HAP-1 (cell line): ENCODE results near the gene LARP1B.
"Not testable (repeated sequence)": the region's sequence is repeated elsewhere in the genome, so short reads cannot be mapped to it uniquely, and the experiment has no call there.

Source experiments
- DNase-seq, 2 experiments: peaks; one replicate each; pipeline ENCODE4 v3.0.0-alpha.2; 2016 to 2020; ENCODE audit warnings: low spot score in 2 of 2
- H3K27me3 ChIP-seq: fragments of 250-450 bp; sonication (Bioruptor Pico); 2 replicates; pipeline ENCODE4 v1.5.1; 2020; ENCODE audit warnings: low read depth, mild to moderate bottlenecking, moderate library complexity
- H3K36me3 ChIP-seq: fragments of 250-450 bp; sonication (Bioruptor Pico); replicated peaks from 2 replicates; pipeline ENCODE4 v1.5.1; 2020; ENCODE audit warnings: mild to moderate bottlenecking
- H3K4me1 ChIP-seq: fragments of 250-450 bp; sonication (Bioruptor Pico); 2 replicates; pipeline ENCODE4 v1.5.1; 2020; ENCODE audit warnings: mild to moderate bottlenecking
- H3K4me3 ChIP-seq: fragments of 250-450 bp; sonication (Bioruptor Pico); 2 replicates; pipeline ENCODE4 v1.5.1; 2020; ENCODE audit warnings: mild to moderate bottlenecking, moderate library complexity
- H3K9me3 ChIP-seq: fragments of 250-450 bp; sonication (Bioruptor Pico); 2 replicates; pipeline ENCODE4 v1.5.1; 2020; ENCODE audit warnings: mild to moderate bottlenecking, moderate library complexity
- in situ Hi-C: fragments of 300-500 bp; cut with MboI; formaldehyde crosslinking; loops from 3 replicates; pipeline ENCODE4 v1.14.3; 2020; ENCODE audit warnings: low sequenced_read_pairs, inconsistent platforms, mixed read lengths

The LARP1B gene

DNA sequence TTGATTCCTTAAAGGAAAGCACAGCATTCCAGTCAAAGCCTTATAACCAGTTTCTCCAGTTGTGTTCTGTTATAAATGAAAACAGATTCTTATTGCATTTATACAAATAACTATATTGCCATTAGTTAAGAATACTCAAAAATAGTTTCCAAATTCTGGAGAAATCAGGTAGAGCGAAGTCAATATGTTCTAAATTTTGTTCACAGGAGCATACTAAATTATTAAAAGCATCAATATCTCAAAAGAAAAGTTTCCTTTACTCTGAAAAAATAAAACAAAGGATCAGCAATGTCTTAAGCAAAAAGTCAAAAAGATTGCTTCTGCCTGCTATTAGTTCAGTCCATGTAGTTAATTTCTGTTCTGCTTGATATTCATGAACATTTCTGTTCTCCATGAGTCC is 186.8 kb downstream of the LARP1B start:
- in situ Hi-C loops = no loop called here
- H3K36me3 ChIP-seq = no peaks in the 10 kb centered on the region
- H3K4me1 ChIP-seq = no peaks in the 10 kb centered on the region
- H3K27me3 ChIP-seq = no peaks in the 10 kb centered on the region
- H3K4me3 ChIP-seq = no peak overlapping the region
- no peak for DNase-seq
- H3K9me3 ChIP-seq = no peaks in the 10 kb centered on the region

DNA sequence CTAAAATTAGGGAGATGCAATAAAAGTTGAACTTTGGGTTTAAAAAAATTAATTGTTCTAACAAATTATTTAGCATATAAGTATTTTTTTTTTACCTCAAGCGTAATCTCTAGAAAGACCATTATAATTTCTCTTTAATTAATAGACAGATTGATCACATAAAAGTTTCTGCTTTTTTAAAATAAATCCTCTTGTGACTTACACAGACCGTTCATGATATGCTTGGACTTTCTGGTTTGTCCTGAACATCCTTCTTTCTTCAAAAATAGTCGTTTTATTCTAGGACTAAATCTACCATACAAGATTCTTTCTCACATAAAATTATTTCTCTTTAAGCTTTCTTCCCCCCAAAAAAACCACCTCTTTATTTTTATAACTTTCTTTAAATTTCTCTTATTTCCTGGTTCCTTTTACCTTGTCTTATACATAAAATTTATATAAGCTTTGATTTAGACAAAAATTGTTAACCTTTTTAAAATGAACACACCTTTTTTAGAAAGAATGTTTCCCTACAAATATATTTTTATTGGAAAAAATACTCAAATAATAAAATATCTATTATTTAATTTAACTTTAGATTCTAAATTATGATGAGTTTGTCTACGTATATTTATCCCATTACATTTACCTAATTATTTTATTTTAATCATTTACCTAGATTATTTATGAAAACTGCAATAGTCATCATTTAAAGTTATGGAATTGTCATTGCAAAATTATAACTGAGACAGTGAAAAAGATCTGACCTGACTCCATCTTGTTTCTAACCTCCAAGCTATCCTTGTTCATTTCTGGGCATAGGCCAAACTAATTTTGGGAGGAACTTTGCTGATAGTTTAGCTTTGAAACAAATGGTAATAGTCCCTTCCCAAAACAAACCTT is 188.9 kb downstream of the LARP1B start:
- no peaks in the 10 kb centered on the region for H3K27me3 ChIP-seq
- in situ Hi-C loops = no loop called here
- no peaks in the 10 kb centered on the region for H3K36me3 ChIP-seq
- H3K9me3 ChIP-seq = no peaks in the 10 kb centered on the region
- DNase-seq = no peak
- H3K4me3 ChIP-seq = no peak overlapping the region
- no peaks in the 10 kb centered on the region for H3K4me1 ChIP-seq

DNA sequence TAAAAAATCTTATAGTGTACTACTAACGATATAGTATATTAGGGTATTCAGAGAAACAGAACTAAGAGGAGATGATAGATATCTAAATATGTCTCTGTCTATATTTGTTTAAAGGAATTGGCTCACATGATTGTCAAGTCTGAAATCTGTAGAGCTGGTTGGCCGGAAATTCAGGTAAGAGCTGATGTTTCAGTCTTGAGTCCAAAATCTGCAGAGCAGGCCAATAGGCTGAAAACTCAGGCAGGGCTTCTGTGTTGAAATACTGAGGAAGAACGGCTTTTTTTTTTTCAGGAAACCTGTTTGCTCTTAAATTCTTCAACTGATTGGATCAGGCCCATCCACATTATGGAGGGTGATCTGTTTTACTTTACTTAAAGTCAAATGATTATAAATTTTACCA is 194.8 kb downstream of the LARP1B start:
- Histone ChIP-seq H3K36me3 (no peaks in the 10 kb centered on the region), H3K27me3 (no peaks in the 10 kb centered on the region), H3K4me3 (no peak overlapping the region), H3K4me1 (no peaks in the 10 kb centered on the region), H3K9me3 (no peaks in the 10 kb centered on the region)
- in situ Hi-C loops = no loop called here
- DNase-seq = no peak

DNA sequence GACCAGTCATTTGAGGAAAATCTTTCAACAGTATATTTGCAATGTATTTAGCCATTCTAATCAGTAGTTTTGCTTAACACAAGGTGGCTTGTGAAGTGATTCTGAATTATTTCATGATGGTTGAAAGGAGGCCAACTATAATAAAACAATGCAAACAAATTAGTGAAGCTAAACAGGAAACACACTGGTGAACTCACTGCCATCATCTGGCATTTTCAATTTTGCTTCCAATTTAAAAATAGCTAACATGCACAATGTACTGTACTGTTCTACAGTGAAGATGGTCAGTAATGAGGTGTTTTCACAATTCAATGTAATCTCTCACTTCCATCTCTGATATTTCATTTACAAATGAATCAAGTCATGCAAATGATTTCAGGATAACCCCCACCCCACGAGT is 195.4 kb downstream of the LARP1B start:
- no peak for DNase-seq
- Histone ChIP-seq H3K9me3 (no peaks in the 10 kb centered on the region), H3K27me3 (no peaks in the 10 kb centered on the region), H3K4me3 (no peak overlapping the region), H3K36me3 (no peaks in the 10 kb centered on the region), H3K4me1 (no peaks in the 10 kb centered on the region)
- in situ Hi-C loops = no loop called here

DNA sequence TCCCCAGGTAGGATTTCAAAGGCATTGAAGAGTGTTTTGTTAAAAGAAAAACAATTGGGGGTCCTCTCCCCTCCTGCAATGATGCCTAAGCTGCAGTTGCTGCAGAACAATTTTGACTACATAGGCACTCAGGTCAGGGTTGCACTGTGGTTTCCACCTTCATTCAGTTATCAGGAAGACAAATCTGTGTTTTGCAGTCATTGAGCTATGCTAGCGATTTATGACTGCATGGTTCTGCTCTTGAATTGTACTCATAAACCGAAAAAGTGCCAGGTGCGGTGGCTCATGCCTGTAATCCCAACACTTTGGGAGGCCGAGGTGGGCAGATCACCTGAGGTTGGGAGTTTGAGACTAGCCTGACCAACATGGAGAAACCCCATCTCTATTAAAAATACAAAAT is 197.1 kb downstream of the LARP1B start:
- H3K36me3 ChIP-seq, DNase-seq, H3K4me3 ChIP-seq, in situ Hi-C loops, H3K9me3 ChIP-seq, H3K4me1 ChIP-seq, H3K27me3 ChIP-seq: not testable (repeated sequence)

DNA sequence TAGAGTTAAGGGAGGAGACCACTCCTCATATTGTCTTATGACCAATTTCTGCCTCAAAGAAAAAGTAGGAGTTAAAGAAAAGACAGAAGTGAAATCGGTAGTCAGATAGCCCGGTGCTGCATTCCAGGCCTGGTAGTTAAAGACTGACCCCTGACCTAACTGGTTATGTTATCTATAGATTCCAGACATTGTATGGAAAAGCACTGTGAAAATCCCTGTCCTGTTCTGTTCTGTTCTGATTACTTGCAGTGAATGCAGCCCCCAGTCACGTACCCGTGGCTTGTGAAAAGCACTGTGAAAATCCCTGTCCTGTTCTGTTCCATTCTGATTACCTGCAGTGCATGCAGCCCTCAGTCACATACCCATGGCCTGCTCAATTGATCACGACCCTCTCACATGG is 198.8 kb downstream of the LARP1B start:
- not testable (repeated sequence) for DNase-seq

More for the DNA sequence above, 198.8 kb downstream of the LARP1B start:
- in situ Hi-C loops, H3K4me1 ChIP-seq, H3K27me3 ChIP-seq, H3K9me3 ChIP-seq, H3K4me3 ChIP-seq, H3K36me3 ChIP-seq: not testable (repeated sequence)
